Kidney (tissue), 14 donors: ENCODE measurements around the gene LHPP. TPM values are rescaled to one million over a fixed set of nuclear protein-coding genes. Genes with fewer than 3 reads are reported as not detected.

Experiments used
- DNase-seq, 5 donors: peaks; one replicate each; pipeline ENCODE4 v3.0.0-alpha.2; 2013 to 2020
- FAIRE-seq: peaks from 2 replicates; lab custom pipeline; 2012; peaks lifted over from hg19 to GRCh38; lab: Jason Lieb, UNC
- H3K27ac ChIP-seq, 2 donors: one replicate each; pipeline ENCODE4 v1.7.0; 2013; ENCODE audit warnings: low read depth in 2 of 2, low read length in 2 of 2, inconsistent platforms in 1 of 2
- H3K27me3 ChIP-seq: one replicate; pipeline ENCODE4 v1.7.1; 2013; ENCODE audit warnings: low read length, inconsistent platforms; ENCODE audit not compliant: control insufficient read depth, insufficient read depth
- H3K36me3 ChIP-seq, 3 donors: one replicate each; pipeline versions ENCODE4 v1.7.0 to v1.7.1; 2013; ENCODE audit warnings: low read length in 3 of 3, control low read depth in 1 of 3, inconsistent platforms in 1 of 3; ENCODE audit not compliant: insufficient read depth in 3 of 3, control insufficient read depth in 2 of 3
- H3K4me1 ChIP-seq, 3 donors: one replicate each; pipeline versions ENCODE4 v1.7.0 to v1.7.1; 2013; ENCODE audit warnings: low read length in 3 of 3, inconsistent platforms in 1 of 3, low read depth in 1 of 3; ENCODE audit not compliant: control insufficient read depth in 2 of 3, insufficient read depth in 2 of 3
- H3K4me3 ChIP-seq, 3 donors: one replicate each; pipeline versions ENCODE4 v1.7.0 to v1.8.1; 2013; ENCODE audit warnings: low read length in 3 of 3, control low read depth in 1 of 3, inconsistent platforms in 1 of 3
- H3K9ac ChIP-seq, 3 donors: one replicate each; pipeline versions ENCODE4 v1.7.0 to v1.7.1; 2013; ENCODE audit warnings: low read length in 3 of 3, control low read depth in 1 of 3, inconsistent platforms in 1 of 3
- H3K9me3 ChIP-seq, 3 donors: one replicate each; pipeline versions ENCODE4 v1.7.0 to v1.7.1; 2013; ENCODE audit warnings: low read length in 3 of 3, control low read depth in 1 of 3, inconsistent platforms in 1 of 3; ENCODE audit not compliant: control insufficient read depth in 2 of 3, insufficient read depth in 1 of 3
- CTCF ChIP-seq: IDR thresholded peaks from 3 replicates; pipeline ENCODE4 v1.5.1; 2012; ENCODE audit warnings: mild to moderate bottlenecking, moderate library complexity, borderline replicate concordance; ENCODE audit not compliant: insufficient read depth; ENCODE audit errors: extremely low read depth
- intact Hi-C: fragments of 100-400 bp; cut with DNase I; formaldehyde crosslinking; loops from one replicate; pipeline ENCODE4 v1.11.1; 2022
- polyA plus RNA-seq: library from polyadenylated mRNA; stranded (reverse); fragments of 350-450 nt; fragmentation: Illumina TruSeq; extraction: RNeasy Lipid Tissue Mini Kit (QIAGEN cat#74804); gene quantifications from one replicate; pipeline ENCODE4 v1.2.3, GENCODE V29; 2014; ENCODE audit warnings: low read depth, low replicate concordance; ENCODE audit not compliant: insufficient read depth
- total RNA-seq: library from RNA; stranded (reverse); fragmentation: NEBNext Ultra II Directional; extraction: Animal tissue kit (Norgen Biotek cat#: 25700); gene quantifications from one replicate; pipeline ENCODE4 v1.2.1, GENCODE V29; 2021
- donor health status: control.
- donor health status: control.
- donor health status: control.
- donor health status: control.
- donor health status: control.
- donor health status: DM: yes; HTN: yes; CAD: no.
- donor health status: Normal renal cell carcinoma (clear cell type).

LHPP gene
- total and polyA plus RNA-seq, 2 donors from 2014 or later = 16.6 to 52.5 TPM

- TF ChIP-seq CTCF = no peak
- Histone ChIP-seq H3K9ac (no peak overlapping the region), H3K27me3 (no peaks in the 10 kb centered on the region), H3K36me3 (no peaks in the 10 kb centered on the region), H3K9me3 (no peaks in the 10 kb centered on the region), H3K4me1 (peaks cover 0 to 12% (median 0%) of the 10 kb centered on the region in 3 donors), H3K27ac (no peak overlapping the region), H3K4me3 (no peak overlapping the region)
- no peak for DNase-seq
- no peak for FAIRE-seq
- intact Hi-C loops = no loop called here
Measured at GRCh38 chr10:124467165-124467564, 5.5 kb downstream of the LHPP start.

- FAIRE-seq (no peak), DNase-seq (no peak)
- Histone ChIP-seq H3K4me3 (no peak overlapping the region), H3K36me3 (no peaks in the 10 kb centered on the region), H3K4me1 (peaks cover 0 to 12% (median 0%) of the 10 kb centered on the region in 3 donors), H3K27me3 (no peaks in the 10 kb centered on the region), H3K9ac (no peak overlapping the region), H3K9me3 (no peaks in the 10 kb centered on the region), H3K27ac (no peak overlapping the region)
- intact Hi-C loops = no loop called here
- TF ChIP-seq CTCF = no peak
Measured at GRCh38 chr10:124468624-124469023, 7.0 kb downstream of the LHPP start.

GRCh38 chr10:124469956-124470484, 8.4 kb downstream of the LHPP start:
- intact Hi-C loops = no loop called here
- H3K27ac ChIP-seq = no peak overlapping the region
- TF ChIP-seq CTCF = no peak

More at GRCh38 chr10:124469956-124470484, 8.4 kb downstream of the LHPP start:
- Histone ChIP-seq H3K36me3 (no peaks in the 10 kb centered on the region), H3K9ac (no peak overlapping the region), H3K27me3 (no peaks in the 10 kb centered on the region), H3K4me1 (peaks cover 0 to under 1% (median 0%) of the 10 kb centered on the region in 3 donors), H3K4me3 (no peak overlapping the region), H3K9me3 (no peaks in the 10 kb centered on the region)
- no peak for FAIRE-seq
- DNase-seq = no peak
